ENCODE data around the gene ULK3.

The ULK3 gene

GRCh38 chr15:74840851-74841775, 1.8 kb downstream of the ULK3 start:
- no peak for DNase-seq (ENCODE audit: low spot score)

DNA sequence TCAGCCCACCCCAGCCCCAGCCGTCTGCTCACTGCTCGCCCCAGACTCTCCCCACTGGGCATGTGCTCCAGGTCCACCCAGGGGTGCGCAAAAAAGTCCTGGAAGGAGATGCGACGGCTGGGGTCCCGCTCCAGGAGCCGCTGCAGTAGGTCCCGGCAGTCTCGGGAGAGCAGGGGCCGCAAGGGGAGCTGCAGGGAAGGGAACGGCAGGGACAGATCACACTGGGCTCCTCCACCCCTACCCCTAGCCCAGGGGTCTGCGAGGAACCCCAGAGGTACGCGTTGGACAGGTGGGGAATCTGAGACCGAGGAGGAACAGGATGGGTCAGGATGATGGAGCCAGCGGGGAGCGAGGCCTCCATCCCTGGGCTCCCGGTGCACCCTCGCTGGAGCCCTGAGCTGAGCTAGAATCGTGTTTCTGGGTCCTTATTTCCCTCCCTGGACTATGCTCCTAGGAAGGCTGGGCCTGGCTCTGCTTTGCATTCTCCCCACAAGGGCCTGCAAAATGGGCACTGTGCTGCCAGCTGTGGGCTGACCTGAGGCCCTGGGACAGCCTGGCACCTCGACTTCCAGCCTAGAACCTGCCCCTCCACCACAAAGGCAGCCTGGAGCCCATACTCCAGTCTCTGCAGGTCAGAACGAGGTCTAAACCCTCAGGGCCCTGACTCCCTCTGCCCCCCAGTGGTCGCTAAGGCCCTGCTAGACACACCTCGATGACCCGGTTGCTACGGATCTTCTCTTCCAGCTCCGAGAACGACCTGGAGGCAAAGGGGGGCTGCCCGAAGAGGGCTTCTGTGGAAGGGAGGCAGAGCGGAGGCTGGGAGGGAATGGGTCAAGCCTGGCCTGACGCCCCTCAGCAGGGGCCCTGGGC, 3.2 kb downstream of the ULK3 start:
- DNase-seq (ENCODE audit: low spot score), result no peak

- DNase-seq (ENCODE audit: low spot score), result no peak
Observed at GRCh38 chr15:74838746-74839525, 4.0 kb downstream of the ULK3 start.

- DNase-seq (ENCODE audit: low spot score), result no peak
Observed at GRCh38 chr15:74838137-74838516, 4.8 kb downstream of the ULK3 start.

DNA sequence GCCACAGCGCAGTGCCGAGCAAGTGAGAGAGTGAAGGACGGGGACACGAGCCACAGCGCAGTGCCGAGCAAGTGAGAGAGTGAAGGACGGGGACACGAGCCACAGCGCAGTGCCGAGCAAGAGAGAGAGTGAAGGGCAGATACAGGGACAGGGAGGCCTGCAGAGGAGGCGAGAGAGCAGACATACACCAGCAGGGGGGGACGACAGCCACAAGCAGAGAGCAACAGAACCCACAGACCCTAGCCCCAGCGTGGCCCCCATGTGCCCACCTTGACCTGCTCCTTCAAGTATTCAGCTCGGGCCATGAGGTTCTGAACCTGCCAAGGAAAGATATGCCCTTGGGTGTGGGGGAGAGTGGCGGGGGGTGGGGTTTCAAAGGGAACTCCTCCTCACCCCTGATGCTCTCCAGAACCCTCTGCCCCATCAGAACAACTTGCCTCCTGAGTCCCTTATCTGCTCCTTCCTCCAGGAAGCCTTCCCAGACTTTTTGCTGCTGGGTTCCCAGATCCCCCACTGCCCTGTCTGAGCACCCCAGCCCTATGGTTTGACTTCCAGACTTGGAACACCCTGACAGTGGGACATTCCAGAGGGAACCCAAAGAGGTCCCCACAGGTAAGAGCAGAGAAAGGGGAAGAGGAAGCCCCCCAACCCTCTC, 5.3 kb downstream of the ULK3 start:
- DNase-seq (ENCODE audit: low spot score), result no peak

- DNase-seq (ENCODE audit: low spot score), result no peak
Observed at GRCh38 chr15:74836846-74837245, 6.1 kb downstream of the ULK3 start.

- no peak for DNase-seq (ENCODE audit: low spot score)
Observed at GRCh38 chr15:74835312-74835823, 7.6 kb downstream of the ULK3 start.

- DNase-seq (ENCODE audit: low spot score), result no peak
Observed at GRCh38 chr15:74833376-74834107, 9.4 kb downstream of the ULK3 start.

- DNase-seq (ENCODE audit: low spot score), result no peak
Observed at GRCh38 chr15:74832826-74833225, 10.1 kb downstream of the ULK3 start.

DNA sequence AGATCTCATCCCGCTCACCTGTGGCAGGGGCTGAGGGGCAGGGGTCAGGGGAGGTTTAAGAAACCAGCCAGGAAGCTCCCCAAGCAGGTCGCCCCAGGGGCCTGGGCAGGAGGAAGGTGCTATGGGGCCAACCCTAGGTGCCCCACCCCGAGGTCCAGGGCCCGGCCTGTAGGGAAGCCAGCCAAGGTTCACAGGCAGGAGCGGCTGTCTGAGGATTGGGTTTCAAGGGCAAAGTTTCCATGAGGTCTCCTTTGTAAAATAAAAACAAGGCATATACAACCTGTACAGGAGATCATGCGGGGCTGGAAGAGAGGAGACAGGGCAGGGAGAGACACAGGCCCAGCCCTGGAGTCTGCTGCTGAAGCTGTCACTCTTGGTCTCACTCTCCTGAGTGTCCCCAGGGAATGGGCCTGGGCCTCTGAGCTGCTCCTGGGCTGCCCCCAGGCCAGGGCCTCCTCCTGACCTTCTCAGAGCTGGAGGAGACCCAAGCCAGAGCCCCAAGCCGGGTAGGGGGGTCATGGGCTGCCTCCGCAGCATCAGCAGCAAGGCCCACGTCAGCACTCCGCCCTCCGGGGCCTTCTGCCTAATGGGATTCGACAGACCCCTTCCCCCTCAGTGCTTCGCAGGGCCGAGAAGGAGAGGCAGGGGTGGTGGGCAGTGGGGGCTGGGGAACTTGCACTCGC, 11.0 kb downstream of the ULK3 start:
- DNase-seq (ENCODE audit: low spot score), result no peak

- DNase-seq (ENCODE audit: low spot score), result peak; percentile 78
Observed at GRCh38 chr15:74830868-74831267, 12.1 kb downstream of the ULK3 start.

- DNase-seq (ENCODE audit: low spot score), result no peak
Observed at GRCh38 chr15:74829991-74830390, 13.0 kb downstream of the ULK3 start.

DNA sequence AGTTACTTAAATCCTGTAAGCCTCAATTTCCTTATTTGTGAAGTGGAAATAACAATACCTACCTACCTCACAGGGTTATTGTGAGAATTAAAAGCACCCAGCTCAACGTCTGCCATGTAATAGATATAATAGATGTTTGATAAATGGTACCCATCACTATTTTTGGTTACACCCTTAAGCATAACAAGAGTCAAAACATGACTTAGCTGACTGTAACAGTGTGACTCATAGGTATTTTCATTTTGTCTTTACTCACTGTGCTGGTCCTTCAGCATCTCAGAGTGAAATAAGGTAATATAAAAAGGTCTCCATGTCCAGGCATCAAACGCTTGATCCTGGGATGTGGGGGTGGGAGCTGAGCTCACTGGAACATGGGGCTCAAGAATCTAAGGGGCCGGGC, 13.5 kb downstream of the ULK3 start:
- no peak for DNase-seq (ENCODE audit: low spot score)

- no peak for DNase-seq (ENCODE audit: low spot score)
Observed at GRCh38 chr15:74828835-74829234, 14.1 kb downstream of the ULK3 start.

DNA sequence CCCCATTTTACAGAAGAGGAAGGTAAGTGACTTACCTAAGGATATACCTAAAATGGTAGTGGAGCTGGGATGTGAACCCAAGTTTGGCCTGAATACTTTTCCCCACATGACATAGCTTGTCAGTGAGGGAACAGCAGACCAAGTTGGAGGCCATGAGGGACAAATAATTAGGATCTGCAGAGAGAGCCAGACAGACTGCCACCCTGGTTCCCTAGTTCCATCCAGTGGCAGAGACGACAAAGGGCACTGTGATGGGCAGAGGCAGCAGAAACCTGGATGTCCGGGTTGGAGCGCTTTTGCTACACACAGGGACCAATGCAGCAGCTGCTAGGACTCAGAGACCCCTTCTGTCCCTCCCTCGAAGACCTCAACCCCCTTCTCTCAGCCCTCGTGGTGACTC, 15.3 kb downstream of the ULK3 start:
- DNase-seq (ENCODE audit: low spot score), result no peak

GRCh38 chr15:74826921-74827320, 16.0 kb downstream of the ULK3 start:
- DNase-seq (ENCODE audit: low spot score), result no peak

DNA sequence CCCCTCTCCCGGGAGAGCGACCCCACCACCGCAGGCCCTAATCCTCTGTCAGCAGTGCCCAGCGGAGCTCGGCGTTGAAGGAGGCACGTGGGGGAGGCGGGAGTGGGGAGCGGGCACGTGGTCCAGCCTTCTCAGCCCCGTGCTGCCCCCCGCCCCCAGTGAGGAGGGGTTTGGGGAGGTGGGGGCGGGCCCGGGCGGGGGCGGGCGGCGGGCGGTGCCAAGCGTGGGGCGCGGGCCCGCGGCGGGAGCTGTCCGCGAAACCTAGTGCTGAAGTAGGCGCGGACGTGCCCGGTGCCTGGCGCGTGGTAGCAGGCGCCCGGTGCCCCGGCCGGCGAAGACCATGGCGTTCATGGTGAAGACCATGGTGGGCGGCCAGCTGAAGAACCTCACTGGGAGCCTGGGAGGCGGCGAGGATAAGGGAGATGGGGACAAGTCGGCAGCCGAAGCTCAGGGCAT, 16.6 kb downstream of the ULK3 start, which contains the start of gene CPLX3:
Gene CPLX3, plus strand, starts transcription at position 264 of the 456 bp plus-strand sequence. Its CDS starts 77 bp downstream, at position 341.
- no peak for DNase-seq (ENCODE audit: low spot score)

GRCh38 chr15:74825866-74826265, 17.1 kb downstream of the ULK3 start:
- DNase-seq (ENCODE audit: low spot score), result no peak

DNA sequence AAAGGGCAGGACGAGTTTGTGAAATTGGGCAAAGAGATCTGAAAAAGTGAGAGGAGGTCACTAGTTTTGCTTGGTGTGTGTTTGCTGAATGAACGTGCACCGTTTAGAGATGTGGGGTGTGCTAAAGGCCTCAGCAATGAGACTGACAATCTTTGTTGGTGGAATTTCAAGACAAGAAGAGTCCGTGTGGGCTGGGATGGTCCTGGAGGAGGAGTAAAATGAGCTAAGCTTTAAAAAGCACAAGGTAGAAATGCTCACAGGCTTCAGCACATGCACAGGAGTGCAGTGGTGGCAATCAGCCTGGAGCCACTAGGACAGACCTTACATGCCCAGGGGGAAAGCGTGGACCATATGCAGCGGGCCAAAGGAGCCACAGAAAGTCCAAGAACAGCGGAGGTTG, 18.0 kb downstream of the ULK3 start:
- DNase-seq (ENCODE audit: low spot score), result no peak

GRCh38 chr15:74823324-74823723, 19.6 kb downstream of the ULK3 start:
- DNase-seq (ENCODE audit: low spot score), result no peak
